Measurements from ENCODE around the gene CDC25C.

Gene CDC25C

DNA sequence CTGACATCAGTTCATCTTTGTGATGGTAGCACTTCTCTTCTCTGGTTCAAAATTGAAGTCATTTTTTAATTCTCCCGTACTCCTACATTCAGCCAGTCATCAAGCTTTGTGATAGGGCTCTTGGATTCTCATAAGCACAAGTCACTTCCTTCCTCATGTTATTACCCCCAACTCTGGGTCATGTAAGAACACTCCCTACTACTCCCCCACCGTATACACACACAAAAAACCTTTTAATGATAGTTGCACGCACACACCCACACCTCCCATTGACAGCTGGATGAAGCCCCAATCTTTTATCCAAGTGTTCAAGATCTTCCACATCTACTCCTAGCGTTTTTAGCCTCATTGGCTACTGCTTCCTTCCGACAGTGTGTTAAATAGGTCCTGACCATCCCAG is 37.7 kb upstream of the CDC25C start:
- no peak for DNase-seq (ENCODE audit: low read depth)
- TF ChIP-seq, protein P1, sequence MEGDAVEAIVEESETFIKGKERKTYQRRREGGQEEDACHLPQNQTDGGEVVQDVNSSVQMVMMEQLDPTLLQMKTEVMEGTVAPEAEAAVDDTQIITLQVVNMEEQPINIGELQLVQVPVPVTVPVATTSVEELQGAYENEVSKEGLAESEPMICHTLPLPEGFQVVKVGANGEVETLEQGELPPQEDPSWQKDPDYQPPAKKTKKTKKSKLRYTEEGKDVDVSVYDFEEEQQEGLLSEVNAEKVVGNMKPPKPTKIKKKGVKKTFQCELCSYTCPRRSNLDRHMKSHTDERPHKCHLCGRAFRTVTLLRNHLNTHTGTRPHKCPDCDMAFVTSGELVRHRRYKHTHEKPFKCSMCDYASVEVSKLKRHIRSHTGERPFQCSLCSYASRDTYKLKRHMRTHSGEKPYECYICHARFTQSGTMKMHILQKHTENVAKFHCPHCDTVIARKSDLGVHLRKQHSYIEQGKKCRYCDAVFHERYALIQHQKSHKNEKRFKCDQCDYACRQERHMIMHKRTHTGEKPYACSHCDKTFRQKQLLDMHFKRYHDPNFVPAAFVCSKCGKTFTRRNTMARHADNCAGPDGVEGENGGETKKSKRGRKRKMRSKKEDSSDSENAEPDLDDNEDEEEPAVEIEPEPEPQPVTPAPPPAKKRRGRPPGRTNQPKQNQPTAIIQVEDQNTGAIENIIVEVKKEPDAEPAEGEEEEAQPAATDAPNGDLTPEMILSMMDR (IDR thresholded peaks at IDR 0.05; ENCODE audit: insufficient read depth, low read depth, low read length, missing control alignments), result no peak
- H3K4me3 ChIP-seq (ENCODE audit: low read length), result no peak overlapping the region

DNA sequence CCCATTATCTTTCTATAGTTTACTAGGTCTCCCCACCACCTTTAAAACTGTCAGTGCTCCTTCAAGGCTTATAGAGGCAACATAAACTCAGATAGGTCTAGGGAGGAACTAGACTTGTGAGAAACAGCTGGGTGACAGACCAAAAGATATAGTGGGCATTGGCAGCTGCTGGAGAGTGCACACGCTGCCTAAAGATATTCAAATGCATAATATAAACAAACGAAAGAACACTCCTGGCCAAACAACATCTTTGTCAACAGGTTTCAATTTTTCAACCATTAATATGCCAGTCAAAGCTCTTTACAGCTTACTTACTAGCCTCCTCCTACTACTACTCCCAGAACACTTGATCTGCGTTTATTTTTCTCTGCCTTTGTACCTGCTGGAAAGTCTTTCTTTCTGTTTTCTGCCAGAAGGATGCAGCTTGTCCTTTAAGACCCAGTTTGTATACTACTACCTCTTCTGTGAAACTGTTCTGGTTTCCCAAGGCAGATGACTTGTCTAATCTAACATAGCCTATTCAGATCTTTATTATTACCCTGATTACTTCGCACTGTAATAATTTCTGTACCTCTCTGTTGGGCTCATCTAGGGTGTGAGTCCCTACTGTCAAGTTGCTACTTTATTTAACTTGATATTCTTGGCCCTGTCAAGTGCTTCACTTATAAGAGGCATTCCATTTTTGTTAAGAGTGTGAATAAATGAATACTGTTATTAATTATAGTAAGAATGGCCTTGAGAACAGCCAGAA is 35.2 kb upstream of the CDC25C start:
- no peak overlapping the region for H3K4me3 ChIP-seq (ENCODE audit: low read length)
- DNase-seq (ENCODE audit: low read depth), result no peak
- TF ChIP-seq, protein P1 (IDR thresholded peaks at IDR 0.05; ENCODE audit: insufficient read depth, low read depth, low read length, missing control alignments), result no peak

DNA sequence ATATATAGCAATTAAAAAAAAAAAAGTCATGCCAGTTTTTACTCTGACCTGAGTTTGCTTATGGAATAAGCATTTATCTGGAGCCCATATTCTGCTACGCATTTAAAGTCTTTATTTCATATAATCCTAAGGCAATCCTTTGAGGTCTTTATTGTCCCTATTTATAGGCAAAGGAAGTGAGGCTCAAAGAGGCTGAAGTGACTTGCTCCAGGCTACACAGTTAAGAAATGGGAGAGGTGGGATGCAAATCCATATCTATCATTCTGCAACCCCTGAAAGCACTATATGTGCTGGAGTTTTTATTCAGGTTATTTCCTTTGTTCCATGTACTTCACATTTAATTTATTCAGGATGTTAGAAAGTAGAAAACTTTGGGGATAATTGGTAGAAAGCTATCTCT is 33.0 kb upstream of the CDC25C start:
- TF ChIP-seq, protein P1 (IDR thresholded peaks at IDR 0.05; ENCODE audit: insufficient read depth, low read depth, low read length, missing control alignments), result no peak
- DNase-seq (ENCODE audit: low read depth), result no peak
- H3K4me3 ChIP-seq (ENCODE audit: low read length), result no peak overlapping the region

DNA sequence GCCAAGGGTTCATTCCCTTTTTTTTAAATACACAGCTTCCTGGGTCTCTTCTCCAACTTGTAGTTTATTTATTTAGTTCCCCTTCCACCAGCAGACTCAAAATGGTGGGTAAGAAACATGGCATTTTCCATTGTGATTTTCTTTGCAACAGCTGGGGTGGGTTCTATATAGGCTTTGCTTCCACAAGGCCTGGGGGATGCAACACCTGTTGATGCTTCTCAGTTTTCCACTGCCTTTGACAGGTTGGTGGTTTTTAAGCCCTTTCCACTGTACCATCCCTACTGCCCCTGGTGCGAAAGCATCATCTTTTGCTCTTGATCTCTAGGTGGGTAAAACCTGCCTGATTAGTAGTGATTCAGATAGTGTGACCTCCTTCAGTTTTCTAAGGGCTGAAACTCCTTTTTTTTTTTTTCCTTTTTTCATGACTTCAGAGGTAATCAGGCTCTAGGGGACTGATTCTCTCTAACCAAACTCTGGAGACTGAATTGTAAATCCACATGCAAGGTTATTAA is 29.4 kb upstream of the CDC25C start:
- no peak for DNase-seq (ENCODE audit: low read depth)
- TF ChIP-seq, protein P1 (IDR thresholded peaks at IDR 0.05; ENCODE audit: insufficient read depth, low read depth, low read length, missing control alignments), result no peak
- no peak overlapping the region for H3K4me3 ChIP-seq (ENCODE audit: low read length)

DNA sequence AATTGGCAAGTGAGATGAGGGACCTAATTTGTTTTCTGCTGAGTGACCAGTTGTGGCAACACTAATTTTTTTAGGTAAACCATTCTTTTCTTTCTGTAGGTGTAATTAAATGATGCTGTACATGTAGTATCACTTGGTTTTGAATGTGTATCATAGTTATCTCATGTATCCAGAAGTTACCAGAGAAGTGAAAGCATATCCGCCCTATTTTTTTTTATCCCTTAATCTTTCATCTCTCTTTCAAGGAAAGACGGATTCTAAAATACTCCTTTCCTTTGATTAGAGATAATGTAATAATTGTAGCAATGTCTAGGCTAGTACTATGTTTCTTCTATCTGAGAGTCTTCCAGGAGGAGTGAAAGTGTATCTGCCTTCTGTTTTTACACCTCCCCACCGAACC is 28.0 kb upstream of the CDC25C start:
- no peak for DNase-seq (ENCODE audit: low read depth)
- H3K4me3 ChIP-seq (ENCODE audit: low read length), result no peak overlapping the region
- TF ChIP-seq, protein P1 (IDR thresholded peaks at IDR 0.05; ENCODE audit: insufficient read depth, low read depth, low read length, missing control alignments), result no peak

DNA sequence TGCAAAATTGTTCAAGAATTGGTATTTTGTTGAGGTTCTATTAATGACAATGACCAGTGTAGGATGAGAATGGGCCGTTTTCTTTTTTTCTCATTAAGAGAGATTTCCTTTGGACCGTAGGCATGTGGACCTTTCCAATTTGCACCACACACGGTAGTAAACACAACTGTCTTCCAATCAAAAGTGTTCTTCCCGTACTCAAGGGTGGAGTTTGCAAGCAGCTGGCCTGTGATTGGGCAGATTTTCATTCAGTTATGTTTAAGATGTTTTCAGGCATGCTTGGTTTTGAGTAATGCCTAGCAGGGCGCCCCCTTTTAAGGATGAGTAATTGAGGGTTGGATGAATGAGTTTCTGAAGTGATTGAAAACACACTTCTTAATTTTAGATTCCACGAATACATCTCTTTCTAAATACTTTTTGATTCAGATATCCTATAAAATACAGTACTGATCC is 23.3 kb upstream of the CDC25C start:
- DNase-seq (ENCODE audit: low read depth), result peak; percentile 89
- TF ChIP-seq, protein P1 (IDR thresholded peaks at IDR 0.05; ENCODE audit: insufficient read depth, low read depth, low read length, missing control alignments), result no peak
- peak overlapping the region; percentile 80 for H3K4me3 ChIP-seq (ENCODE audit: low read length)

DNA sequence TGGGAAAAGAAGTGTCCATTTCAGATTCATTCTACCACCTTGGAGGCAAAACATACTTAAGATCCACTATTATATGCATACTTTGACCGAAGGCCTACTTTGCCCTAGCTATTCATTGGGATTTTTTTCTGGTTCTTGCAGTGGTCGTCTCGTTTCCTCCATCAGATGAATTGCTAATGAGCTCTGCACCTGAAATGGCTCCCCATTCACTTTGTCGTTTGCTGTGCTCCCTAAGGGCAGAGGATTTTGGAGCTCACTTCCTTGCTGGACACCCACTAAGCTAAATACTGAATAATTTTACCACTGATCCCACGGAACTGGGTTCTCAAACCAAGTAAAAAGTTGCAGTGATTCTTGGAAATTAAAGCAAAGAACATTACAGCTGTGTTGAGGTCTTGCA is 22.8 kb upstream of the CDC25C start:
- H3K4me3 ChIP-seq (ENCODE audit: low read length), result peak overlapping the region; percentile 80
- TF ChIP-seq, protein P1 (IDR thresholded peaks at IDR 0.05; ENCODE audit: insufficient read depth, low read depth, low read length, missing control alignments), result no peak
- no peak for DNase-seq (ENCODE audit: low read depth)

Measured in epithelial cell of esophagus (primary cell).